H9 (cell line): ENCODE data around the gene BRF1. TPM values are rescaled to one million over a fixed set of nuclear protein-coding genes. Genes with fewer than 3 reads are reported as not detected.

ENCODE experiments used
- DNase-seq: peaks from one replicate; pipeline ENCODE4 v3.0.0-alpha.2; 2017
- H2AFZ ChIP-seq: one replicate; pipeline ENCODE4 v1.6.1; 2013; ENCODE audit warnings: mild to moderate bottlenecking, low read length, control low read depth, moderate library complexity
- H2AK5ac ChIP-seq: 2 replicates; pipeline ENCODE4 v1.6.1; 2013; ENCODE audit warnings: low read length, control low read depth, mixed read lengths; ENCODE audit not compliant: insufficient read length
- H2BK120ac ChIP-seq: one replicate; pipeline ENCODE4 v1.6.1; 2013; ENCODE audit warnings: low read depth, mild to moderate bottlenecking, low read length, control low read depth, inconsistent platforms; ENCODE audit not compliant: poor library complexity, severe bottlenecking
- H2BK12ac ChIP-seq: 2 replicates; pipeline ENCODE4 v1.6.1; 2013; ENCODE audit warnings: low read length, control low read depth, mixed read lengths, low read depth; ENCODE audit not compliant: insufficient read length
- H2BK15ac ChIP-seq: 2 replicates; pipeline ENCODE4 v1.6.1; 2013; ENCODE audit warnings: low read depth, low read length, control low read depth
- H2BK20ac ChIP-seq: one replicate; pipeline ENCODE4 v1.6.1; 2013; ENCODE audit warnings: low read depth, mild to moderate bottlenecking, low read length, control low read depth, inconsistent platforms; ENCODE audit not compliant: poor library complexity, severe bottlenecking
- H2BK5ac ChIP-seq: 2 replicates; pipeline ENCODE4 v1.6.1; 2013; ENCODE audit warnings: low read length, control low read depth, mixed read lengths; ENCODE audit not compliant: insufficient read length
- H3K14ac ChIP-seq: 2 replicates; pipeline ENCODE4 v1.6.1; 2013; ENCODE audit warnings: low read length, control low read depth; ENCODE audit not compliant: insufficient read depth
- H3K18ac ChIP-seq: 2 replicates; pipeline ENCODE4 v1.6.1; 2013; ENCODE audit warnings: low read depth, mild to moderate bottlenecking, mixed read lengths, low read length, control low read depth; ENCODE audit not compliant: insufficient read length
- H3K23ac ChIP-seq: 2 replicates; pipeline ENCODE4 v1.6.1; 2013; ENCODE audit warnings: low read length, control low read depth, mixed read lengths, low read depth; ENCODE audit not compliant: insufficient read length
- H3K23me2 ChIP-seq: 2 replicates; pipeline ENCODE4 v1.6.1; 2013; ENCODE audit warnings: low read depth, mild to moderate bottlenecking, mixed read lengths, low read length, control low read depth; ENCODE audit not compliant: insufficient read length, poor library complexity, severe bottlenecking
- H3K27ac ChIP-seq: 2 replicates; pipeline ENCODE4 v1.5.1; 2013; ENCODE audit warnings: low read length, control low read depth, mixed read lengths, low read depth; ENCODE audit not compliant: insufficient read length
- H3K27me3 ChIP-seq: 2 replicates; pipeline ENCODE4 v1.6.1; 2013; ENCODE audit warnings: low read length, control low read depth, inconsistent platforms; ENCODE audit not compliant: insufficient read depth
- H3K4ac ChIP-seq: 2 replicates; pipeline ENCODE4 v1.6.1; 2013; ENCODE audit warnings: low read depth, mild to moderate bottlenecking, control low read depth, inconsistent platforms, low read length, moderate library complexity
- H3K4me1 ChIP-seq: 2 replicates; pipeline ENCODE4 v1.6.1; 2013; ENCODE audit warnings: low read length, control low read depth, inconsistent platforms; ENCODE audit not compliant: insufficient read depth
- H3K4me2 ChIP-seq: 2 replicates; pipeline ENCODE4 v1.6.1; 2013; ENCODE audit warnings: low read length, control low read depth, mixed read lengths; ENCODE audit not compliant: insufficient read length, insufficient read depth
- H3K56ac ChIP-seq: 2 replicates; pipeline ENCODE4 v1.6.1; 2013; ENCODE audit warnings: low read depth, mild to moderate bottlenecking, mixed read lengths, low read length, control low read depth; ENCODE audit not compliant: insufficient read length
- H3K79me1 ChIP-seq: 2 replicates; pipeline ENCODE4 v1.6.1; 2013; ENCODE audit warnings: low read depth, mild to moderate bottlenecking, moderate library complexity, low read length, control low read depth, inconsistent platforms; ENCODE audit not compliant: insufficient read depth, poor library complexity, severe bottlenecking
- H3K79me2 ChIP-seq: 2 replicates; pipeline ENCODE4 v1.6.1; 2013; ENCODE audit warnings: low read length, control low read depth, inconsistent platforms; ENCODE audit not compliant: insufficient read depth
- H3K9ac ChIP-seq: 2 replicates; pipeline ENCODE4 v1.6.1; 2013; ENCODE audit warnings: low read length, control low read depth, mixed read lengths; ENCODE audit not compliant: insufficient read length; ENCODE audit errors: extremely low read depth
- H3K9me3 ChIP-seq: one replicate; pipeline ENCODE4 v1.6.1; 2013; ENCODE audit warnings: low read depth, low read length, inconsistent platforms; ENCODE audit not compliant: control insufficient read depth
- H3T11ph ChIP-seq: one replicate; pipeline ENCODE4 v1.6.1; 2013; ENCODE audit warnings: mild to moderate bottlenecking, low read length, control low read depth, inconsistent platforms
- H4K20me1 ChIP-seq: one replicate; pipeline ENCODE4 v1.6.1; 2013; ENCODE audit not compliant: control insufficient read depth, insufficient read length, insufficient read depth
- H4K5ac ChIP-seq: 2 replicates; pipeline ENCODE4 v1.6.1; 2013; ENCODE audit warnings: low read depth, mild to moderate bottlenecking, mixed read lengths, low read length, control low read depth; ENCODE audit not compliant: insufficient read length
- H4K8ac ChIP-seq: replicated peaks from 2 replicates; pipeline ENCODE4 v1.6.1; 2013; ENCODE audit warnings: low read length, control low read depth, mixed read lengths, low read depth; ENCODE audit not compliant: insufficient read length
- H4K91ac ChIP-seq: 2 replicates; pipeline ENCODE4 v1.6.1; 2013; ENCODE audit warnings: low read depth, mild to moderate bottlenecking, moderate library complexity, mixed read lengths, low read length, control low read depth; ENCODE audit not compliant: insufficient read length
- H3K27ac Mint-ChIP-seq, 3 experiments: 2 replicates in 2 of 3; 3 replicates in 1 of 3; pipeline ENCODE4 v1.8.0; 2020 to 2021; ENCODE audit warnings: mixed read lengths in 3 of 3, mild to moderate bottlenecking in 1 of 3, moderate library complexity in 1 of 3
- H3K27me3 Mint-ChIP-seq: 2 replicates; pipeline ENCODE4 v1.8.0; 2021; ENCODE audit warnings: low read depth, mild to moderate bottlenecking, moderate library complexity, mixed read lengths
- H3K36me3 Mint-ChIP-seq, 3 experiments: 2 replicates in 2 of 3; 3 replicates in 1 of 3; pipeline ENCODE4 v1.8.0; 2020 to 2021; ENCODE audit warnings: low read depth in 3 of 3, mixed read lengths in 3 of 3; ENCODE audit not compliant: insufficient read depth in 1 of 3
- H3K4me1 Mint-ChIP-seq, 2 experiments: 2 replicates each; pipeline ENCODE4 v1.8.0; 2020; ENCODE audit warnings: mixed read lengths in 2 of 2
- H3K4me3 Mint-ChIP-seq, 2 experiments: 2 replicates in 1 of 2; 3 replicates in 1 of 2; pipeline ENCODE4 v1.8.0; 2020 to 2021; ENCODE audit warnings: mild to moderate bottlenecking in 2 of 2, mixed read lengths in 2 of 2, moderate library complexity in 1 of 2
- H3K9me3 Mint-ChIP-seq, 2 experiments: 2 replicates in 1 of 2; 3 replicates in 1 of 2; pipeline ENCODE4 v1.8.0; 2020; ENCODE audit warnings: mild to moderate bottlenecking in 2 of 2, mixed read lengths in 2 of 2, moderate library complexity in 1 of 2
- CTCF ChIP-seq: fragments of 200-600 bp; sonication (generic); conservative IDR thresholded peaks from 3 replicates; pipeline ENCODE4 v1.8.0; 2021; ENCODE audit warnings: antibody characterized with exemption, mild to moderate bottlenecking
- WGBS: extraction: QIAGEN DNeasy Blood & Tissue Kit; methylation state at CpG from one replicate; pipeline ENCODE4 v1.1.7; 2013; ENCODE audit warnings: missing lambda C conversion rate, low lambda C conversion rate, mixed read lengths; ENCODE audit not compliant: insufficient read length; ENCODE audit errors: extremely low coverage; 5-methylcytosine and 5-hydroxymethylcytosine counted together
- total RNA-seq: library from RNA; stranded (reverse); gene quantifications from 2 replicates; pipeline ENCODE4 v1.2.1, GENCODE V29; 2021

BRF1 gene
- total RNA-seq, 1 experiment from 2014 or later = 28.3 TPM

GRCh38 chr14:105325303-105325702 lies 24.5 kb upstream of the BRF1 start:
- Mint-ChIP-seq H3K27ac (no peak overlapping the region; a peak in 1 of 7 replicates), H3K9me3 (peaks cover 0 to 2% of the 10 kb centered on the region in 2 experiments; a peak in 1 of 5 replicates)
- no peaks in the 10 kb centered on the region for H4K20me1 ChIP-seq

More at GRCh38 chr14:105325303-105325702, 24.5 kb upstream of the BRF1 start:
- no peak overlapping the region for H2BK20ac ChIP-seq
- no peaks in the 10 kb centered on the region for H3K23me2 ChIP-seq
- TF ChIP-seq CTCF = no peak
- peaks cover 17% of the 10 kb centered on the region; the same call in 1 of the 2 replicates for H3K79me2 ChIP-seq
- Mint-ChIP-seq H3K27me3 (no peaks in the 10 kb centered on the region), H3K36me3 (peaks cover 0 to 5% (median 2%) of the 10 kb centered on the region in 3 experiments; a peak in 5 of 7 replicates), H3K4me1 (peaks cover 55 to 65% of the 10 kb centered on the region in 2 experiments), H3K4me3 (peak overlapping the region in 1 of 2 experiments; percentile 14; a peak in 1 of 5 replicates)
- peak overlapping the region; percentile 69; the same call in 1 of the 2 replicates for H3K14ac ChIP-seq
- no peak for DNase-seq
- H2BK12ac ChIP-seq = no peak overlapping the region
- no peaks in the 10 kb centered on the region for H3K27me3 ChIP-seq
- H3K4ac ChIP-seq = no peak overlapping the region
- H2BK120ac ChIP-seq = no peak overlapping the region
- H4K91ac ChIP-seq = no peak overlapping the region
- H3K56ac ChIP-seq = no peak overlapping the region
- H3K79me1 ChIP-seq = peaks cover 14% of the 10 kb centered on the region
- H4K8ac ChIP-seq = no peak overlapping the region
- H2BK5ac ChIP-seq = no peak overlapping the region
- H3K9me3 ChIP-seq = no peaks in the 10 kb centered on the region
- H3K4me2 ChIP-seq = no peak overlapping the region
- no CpG with 5 or more reads among the region's 9 CpGs for WGBS
- H3K18ac ChIP-seq = no peak overlapping the region
- H2AFZ ChIP-seq = no peak overlapping the region
- H3K4me1 ChIP-seq = peaks cover 9% of the 10 kb centered on the region; the same call in 1 of the 2 replicates
- no peak overlapping the region for H3K27ac ChIP-seq
- H2BK15ac ChIP-seq = no peak overlapping the region
- H3K23ac ChIP-seq = no peak overlapping the region
- no peak overlapping the region for H3K9ac ChIP-seq
- H4K5ac ChIP-seq = no peak overlapping the region
- H3T11ph ChIP-seq = no peak overlapping the region
- no peak overlapping the region for H2AK5ac ChIP-seq
